GM18858 (cell line): ENCODE results near the gene UFC1.
"Not testable (repeated sequence)": the region's sequence is repeated elsewhere in the genome, so short reads cannot be mapped to it uniquely, and the experiment has no call there.

Source experiments
- ATAC-seq: cut with Tn5 transposase; IDR thresholded peaks from one replicate; pipeline ENCODE4 v1.9.1; 2021; ENCODE audit not compliant: unreplicated experiment

UFC1 gene

GRCh38 chr1:161153682-161154337 is at the start of gene UFC1:
TSS of gene UFC1 (plus strand) at chr1:161153978. CDS start at chr1:161153998, 20 bp downstream.
- peak; percentile 73 for ATAC-seq

- no peak for ATAC-seq
Measured at GRCh38 chr1:161106431-161106830, 47.3 kb upstream of the UFC1 start.

- no peak for ATAC-seq
Measured at GRCh38 chr1:161111117-161111516, 42.7 kb upstream of the UFC1 start.

- no peak for ATAC-seq
Measured at GRCh38 chr1:161111527-161111926, 42.3 kb upstream of the UFC1 start.

- ATAC-seq: no peak
Measured at GRCh38 chr1:161113915-161114314, 39.9 kb upstream of the UFC1 start.

- ATAC-seq: no peak
Measured at GRCh38 chr1:161114556-161114955, 39.2 kb upstream of the UFC1 start.

- no peak for ATAC-seq
Measured at GRCh38 chr1:161115132-161115711, 38.6 kb upstream of the UFC1 start.

- ATAC-seq: not testable (repeated sequence)
Measured at GRCh38 chr1:161115961-161116360, 37.8 kb upstream of the UFC1 start.

- peak; percentile 63 for ATAC-seq
Measured at GRCh38 chr1:161117759-161118581, 35.8 kb upstream of the UFC1 start, which contains the start of the genes NIT1 and PFDN2. TSS of gene NIT1 (plus strand) at chr1:161118105. CDS start at chr1:161118177, 72 bp downstream. TSS of gene PFDN2 (minus strand) at chr1:161118037. CDS start at chr1:161118026, 11 bp downstream.

- ATAC-seq: peak; percentile 60
Measured at GRCh38 chr1:161119092-161119903, 34.5 kb upstream of the UFC1 start.

GRCh38 chr1:161121042-161121650 is 32.6 kb upstream of the UFC1 start:
- no peak for ATAC-seq

GRCh38 chr1:161121834-161122233 is 31.9 kb upstream of the UFC1 start:
- ATAC-seq: no peak

- ATAC-seq: no peak
Measured at GRCh38 chr1:161122967-161123366, 30.8 kb upstream of the UFC1 start.

GRCh38 chr1:161127649-161128048 is 26.1 kb upstream of the UFC1 start:
- no peak for ATAC-seq

GRCh38 chr1:161128591-161129420 is 25.0 kb upstream of the UFC1 start:
- no peak for ATAC-seq

- no peak for ATAC-seq
Measured at GRCh38 chr1:161130266-161130665, 23.5 kb upstream of the UFC1 start.

GRCh38 chr1:161131523-161132409 is 22.0 kb upstream of the UFC1 start:
- no peak for ATAC-seq

- ATAC-seq: peak; percentile 88
Measured at GRCh38 chr1:161132410-161133219, 21.2 kb upstream of the UFC1 start, which contains the start of gene DEDD. TSS of gene DEDD (minus strand) at chr1:161132667. CDS start at chr1:161124462, 8,205 bp downstream.
